GM12878 (cell line): Measurements from ENCODE around the gene MMD2. TPM values are rescaled to one million over a fixed set of nuclear protein-coding genes. Genes with fewer than 3 reads are reported as not detected.

Experiments used
- ATAC-seq: fragments of 200-7000 bp; cut with Tn5 transposase; 3 replicates; pipeline ENCODE4 v1.9.1; 2020; ENCODE audit warnings: mild to moderate bottlenecking, moderate library complexity
- BruUV-seq: library from RNA; stranded (reverse); fragments of 400-500 nt; replicated peaks from 2 replicates; lab custom pipeline; 2021; lab: Mats Ljungman, UMichigan
- CTCF ChIA-PET: fragments of 300-600 bp; sonication (Branson Sonifier 250); formaldehyde crosslinking; extraction: SDS; loops from one replicate; lab custom pipeline; 2021; ENCODE audit warnings: inconsistent platforms; lab: Yijun Ruan, JAX
- POLR2A ChIA-PET: fragments of 350-600 bp; formaldehyde crosslinking; extraction: SDS; loops from one replicate; lab custom pipeline; 2021; ENCODE audit warnings: inconsistent platforms; lab: Charles Lee
- RAD21 ChIA-PET: fragments of 300-600 bp; sonication (Branson Sonifier 250); formaldehyde crosslinking; loops from one replicate; lab custom pipeline; 2023; ENCODE audit warnings: antibody characterized with exemption; ENCODE audit not compliant: unreplicated experiment; lab: Charles Lee
- SMC1A ChIA-PET: fragments of 300-600 bp; sonication (Branson Sonifier 250); formaldehyde crosslinking; loops from one replicate; lab custom pipeline; 2023; ENCODE audit not compliant: unreplicated experiment, uncharacterized antibody; lab: Charles Lee
- DNase-seq: peaks from one replicate; pipeline ENCODE4 v3.0.0-alpha.2; 2011; ENCODE audit warnings: low read depth, low spot score
- FAIRE-seq: peaks from 3 replicates; lab custom pipeline; 2011; peaks lifted over from hg19 to GRCh38; lab: Jason Lieb, UNC
- H2AFZ ChIP-seq: 2 replicates; pipeline ENCODE4 v1.6.0; 2011; ENCODE audit warnings: low read depth, low read length, control low read depth; ENCODE audit not compliant: control insufficient read depth
- H3K27ac ChIP-seq: 2 replicates; pipeline ENCODE4 v1.5.1; 2011; ENCODE audit warnings: control low read depth; ENCODE audit not compliant: control insufficient read depth, insufficient read depth
- H3K27me3 ChIP-seq, 2 experiments: replicated peaks in 1 of 2; 2 replicates each; pipeline versions ENCODE4 v1.6.0 to v1.6.1; 2011; ENCODE audit warnings: low read length in 1 of 2; ENCODE audit not compliant: control insufficient read depth in 2 of 2, insufficient read depth in 2 of 2
- H3K36me3 ChIP-seq, 2 experiments: 2 replicates each; pipeline ENCODE4 v1.5.1; 2011; ENCODE audit warnings: low read length in 1 of 2; ENCODE audit not compliant: control insufficient read depth in 2 of 2, insufficient read depth in 2 of 2
- H3K4me1 ChIP-seq: 2 replicates; pipeline ENCODE4 v1.6.1; 2011; ENCODE audit warnings: mild to moderate bottlenecking, low read length, moderate library complexity, mixed read lengths; ENCODE audit not compliant: control insufficient read depth, insufficient read depth
- H3K4me2 ChIP-seq: 2 replicates; pipeline ENCODE4 v1.6.0; 2011; ENCODE audit warnings: control low read depth; ENCODE audit not compliant: control insufficient read depth, insufficient read depth
- H3K4me3 ChIP-seq: fragments of 200-600 bp; sonication (generic); 2 replicates; pipeline ENCODE4 v1.5.1; 2016
- H3K79me2 ChIP-seq: 2 replicates; pipeline ENCODE4 v1.6.0; 2011; ENCODE audit warnings: low read length; ENCODE audit not compliant: control insufficient read depth, insufficient read depth
- H3K9ac ChIP-seq: 2 replicates; pipeline ENCODE4 v1.8.0; 2011; ENCODE audit warnings: low read length, control low read depth, mixed read lengths; ENCODE audit not compliant: control insufficient read depth, insufficient read depth
- H3K9me3 ChIP-seq: replicated peaks from 3 replicates; pipeline ENCODE4 v1.5.1; 2011; ENCODE audit warnings: mild to moderate bottlenecking, low read length; ENCODE audit not compliant: control insufficient read depth, insufficient read depth
- H4K20me1 ChIP-seq: 2 replicates; pipeline ENCODE4 v1.6.0; 2011; ENCODE audit not compliant: control insufficient read depth, insufficient read depth
- CREB1 ChIP-seq: IDR thresholded peaks from 2 replicates; pipeline ENCODE4 v1.6.1; 2012; ENCODE audit warnings: low read depth, mild to moderate bottlenecking, inconsistent platforms
- HCFC1 ChIP-seq: fragments of 150-350 bp; IDR thresholded peaks from 2 replicates; pipeline ENCODE4 v1.6.1; 2014; ENCODE audit warnings: low read length
- IKZF2 ChIP-seq, 2 experiments: fragments of 450-650 bp; IDR thresholded peaks; 2 replicates each; pipeline ENCODE4 v1.6.1; 2017; ENCODE audit warnings: mild to moderate bottlenecking in 2 of 2, moderate library complexity in 2 of 2
- SRF ChIP-seq, 2 experiments: IDR thresholded peaks; 2 replicates each; pipeline ENCODE4 v1.6.1; 2011; ENCODE audit warnings: low read depth in 2 of 2, low read length in 2 of 2, mild to moderate bottlenecking in 1 of 2, moderate library complexity in 1 of 2
- WGBS: methylation state at CpG from one replicate; pipeline ENCODE4 v1.1.6; 2016; ENCODE audit warnings: low lambda C conversion rate; ENCODE audit not compliant: insufficient replicate concordance, insufficient coverage; ENCODE audit errors: missing lambda C conversion rate; 5-methylcytosine and 5-hydroxymethylcytosine counted together
- in situ Hi-C: fragments of 300-500 bp; cut with MboI; formaldehyde crosslinking; loops from 9 replicates; pipeline ENCODE4 v1.14.3; 2018; ENCODE audit warnings: mixed read lengths
- intact Hi-C: fragments of 100-400 bp; cut with micrococcal nuclease; formaldehyde crosslinking; loops from one replicate; pipeline ENCODE4 v1.14.2; 2022; ENCODE audit not compliant: unreplicated experiment
- polyA plus RNA-seq, 11 experiments: library from polyadenylated mRNA; depleted of rRNA in 4 of 11; unstranded in 6 of 11; stranded (reverse) in 5 of 11; fragments of >200 nt; fragmentation: Nextera tagmentation in 4 of 11; fragmentation: Illumina TruSeq in 1 of 11; extraction: Ambion mirVana in 4 of 11; extraction: Trizol in 1 of 11; gene quantifications; 1 replicate in 1 of 11; 2 replicates in 10 of 11; pipeline versions ENCODE4 v1.2.1 to v1.2.3, GENCODE V29; 2011 to 2016; ENCODE audit warnings: inconsistent platforms in 2 of 11, missing spikeins in 2 of 11, low read depth in 1 of 11
- total RNA-seq, 4 experiments: library from RNA; depleted of rRNA in 3 of 4; stranded (reverse); fragments of >200 nt in 3 of 4; fragmentation: Illumina TruSeq in 1 of 4; extraction: Trizol in 1 of 4; gene quantifications; 2 replicates each; pipeline versions ENCODE4 v1.2.1 to v1.2.3, GENCODE V29; 2013 to 2021
- TF ChIP-seq, protein P1 (sequence below): fragments of 450-650 bp; IDR thresholded peaks from 2 replicates; pipeline ENCODE4 v1.6.1; 2017; ENCODE audit warnings: mild to moderate bottlenecking, low read depth, inconsistent platforms; ENCODE audit not compliant: poor library complexity, severe bottlenecking
- TF ChIP-seq, protein P2 (sequence below): fragments of 450-650 bp; IDR thresholded peaks from 2 replicates; pipeline ENCODE4 v1.6.1; 2017; ENCODE audit warnings: antibody characterized with exemption, mild to moderate bottlenecking, moderate library complexity

The MMD2 gene
- total and polyA plus RNA-seq, 10 of the 15 experiments (the other 5 are each of a cell fraction or from before 2014, with no cell fraction given) = not detected

DNA sequence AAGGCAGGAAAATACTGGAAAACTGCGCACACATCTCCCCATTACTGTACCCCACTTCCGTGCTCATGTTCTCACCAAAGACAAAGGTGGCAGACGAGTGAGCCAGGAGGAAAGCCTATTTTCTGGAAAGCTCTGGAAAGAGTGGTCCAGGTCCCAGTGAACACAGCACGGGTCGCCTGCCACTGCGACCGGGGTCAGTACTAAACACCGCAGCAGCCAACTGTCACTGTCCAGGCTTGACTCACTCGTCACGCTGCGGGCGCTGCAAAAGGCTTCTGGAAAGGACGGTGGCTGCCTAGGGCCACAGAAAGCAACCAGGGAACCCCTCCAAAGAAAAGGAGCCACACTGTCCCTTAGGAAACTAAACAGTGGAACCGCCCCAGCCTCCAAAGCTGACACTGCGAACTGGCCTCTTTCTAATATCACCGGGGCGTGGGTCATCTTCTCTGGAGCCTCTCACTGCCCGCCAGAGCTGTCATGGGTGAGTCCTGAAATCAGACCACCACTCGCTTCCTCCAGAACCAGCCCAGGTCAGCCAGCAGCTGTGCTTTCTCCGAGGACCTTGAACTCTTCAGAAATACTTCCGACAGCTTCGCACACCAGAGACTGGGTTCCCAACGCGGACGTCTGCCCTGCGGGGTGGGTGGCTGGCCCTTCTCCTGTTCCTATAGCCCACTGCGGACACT is 79.4 kb downstream of the MMD2 start (continued):
- TF ChIP-seq, protein P1, sequence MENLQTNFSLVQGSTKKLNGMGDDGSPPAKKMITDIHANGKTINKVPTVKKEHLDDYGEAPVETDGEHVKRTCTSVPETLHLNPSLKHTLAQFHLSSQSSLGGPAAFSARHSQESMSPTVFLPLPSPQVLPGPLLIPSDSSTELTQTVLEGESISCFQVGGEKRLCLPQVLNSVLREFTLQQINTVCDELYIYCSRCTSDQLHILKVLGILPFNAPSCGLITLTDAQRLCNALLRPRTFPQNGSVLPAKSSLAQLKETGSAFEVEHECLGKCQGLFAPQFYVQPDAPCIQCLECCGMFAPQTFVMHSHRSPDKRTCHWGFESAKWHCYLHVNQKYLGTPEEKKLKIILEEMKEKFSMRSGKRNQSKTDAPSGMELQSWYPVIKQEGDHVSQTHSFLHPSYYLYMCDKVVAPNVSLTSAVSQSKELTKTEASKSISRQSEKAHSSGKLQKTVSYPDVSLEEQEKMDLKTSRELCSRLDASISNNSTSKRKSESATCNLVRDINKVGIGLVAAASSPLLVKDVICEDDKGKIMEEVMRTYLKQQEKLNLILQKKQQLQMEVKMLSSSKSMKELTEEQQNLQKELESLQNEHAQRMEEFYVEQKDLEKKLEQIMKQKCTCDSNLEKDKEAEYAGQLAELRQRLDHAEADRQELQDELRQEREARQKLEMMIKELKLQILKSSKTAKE = no peak
- TF ChIP-seq SRF (IDR thresholded peaks at IDR 0.05; ENCODE audit: low read depth in 2 of 2, low read length in 2 of 2) (no peak), HCFC1 (no peak), CREB1 (no peak), IKZF2 (IDR thresholded peaks at IDR 0.05) (no peak)
- TF ChIP-seq, all 136 proteins: peak for 0

DNA sequence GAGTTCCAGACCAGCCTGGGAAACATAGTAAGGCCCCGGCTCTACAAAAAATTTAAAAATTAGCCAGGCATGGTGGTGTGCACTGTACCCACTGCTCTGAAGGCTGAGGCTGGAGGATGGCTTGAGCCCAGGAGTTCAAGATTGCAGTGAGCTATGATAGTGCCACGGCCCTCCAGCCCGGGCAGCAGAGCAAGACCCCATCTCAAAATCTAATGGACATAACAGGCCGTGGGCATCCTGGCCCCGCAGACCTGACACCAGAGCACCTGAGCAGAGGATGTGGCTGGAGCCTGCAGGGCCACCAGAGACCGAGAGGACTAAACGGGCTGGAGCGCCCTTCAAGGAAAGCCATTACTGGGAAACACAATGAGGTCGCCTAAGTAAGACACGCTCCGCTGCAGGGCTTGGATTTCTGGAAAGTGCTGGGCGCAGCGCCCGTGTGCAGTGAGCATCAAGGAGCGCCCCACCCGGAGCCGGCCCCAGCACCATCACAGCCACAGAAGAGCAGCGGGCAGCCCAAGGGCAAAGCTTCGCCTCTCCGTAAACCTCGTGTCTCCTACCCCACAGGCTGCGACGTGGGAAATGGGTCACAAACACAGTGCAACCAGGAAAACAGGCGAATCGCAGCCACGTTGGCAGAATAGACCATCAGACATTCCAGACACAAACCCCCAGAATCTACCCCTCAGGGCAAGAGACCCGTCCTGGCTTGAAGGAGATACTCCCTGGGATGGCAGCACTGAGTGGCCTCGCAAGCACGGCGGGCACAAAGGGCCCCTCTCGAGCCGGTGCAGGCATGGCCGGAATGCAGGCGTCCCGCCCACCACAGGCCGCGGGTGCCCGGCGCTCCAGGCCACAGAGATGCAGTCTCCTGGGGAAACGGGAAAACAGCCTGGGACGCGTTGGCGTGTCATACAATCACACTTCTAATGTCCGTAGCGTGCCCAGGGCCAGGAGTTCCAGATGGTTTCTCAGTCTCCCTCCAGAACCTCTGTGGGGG is 80.4 kb downstream of the MMD2 start:
- H3K36me3 ChIP-seq = no peaks in the 10 kb centered on the region
- no peak overlapping the region for H3K27ac ChIP-seq
- H4K20me1 ChIP-seq = no peaks in the 10 kb centered on the region
- BruUV-seq = no TSS peak
- in situ Hi-C loops (no loop called here), intact Hi-C loops (no loop called here)
- peaks cover 3% of the 10 kb centered on the region in 2 experiments; a peak in 3 of 4 replicates for H3K27me3 ChIP-seq
- H3K4me3 ChIP-seq = no peak overlapping the region
- H3K9me3 ChIP-seq = no peaks in the 10 kb centered on the region
- H3K4me1 ChIP-seq = no peaks in the 10 kb centered on the region
- no peak for ATAC-seq
- no peak overlapping the region for H2AFZ ChIP-seq
- DNase-seq = no peak
- RAD21 ChIA-PET = no interaction called here
- no peak for FAIRE-seq
- SMC1A ChIA-PET = no interaction called here
- no peak overlapping the region for H3K4me2 ChIP-seq
- CTCF ChIA-PET = interaction anchor here (0.5 kb wide), 1 partner anchor 267 kb away, joined by 3 read pairs; no protein-coding TSS in a partner anchor
- 55% methylated on average over 34 of the region's 45 CpGs for WGBS
- TF ChIP-seq, protein P2, sequence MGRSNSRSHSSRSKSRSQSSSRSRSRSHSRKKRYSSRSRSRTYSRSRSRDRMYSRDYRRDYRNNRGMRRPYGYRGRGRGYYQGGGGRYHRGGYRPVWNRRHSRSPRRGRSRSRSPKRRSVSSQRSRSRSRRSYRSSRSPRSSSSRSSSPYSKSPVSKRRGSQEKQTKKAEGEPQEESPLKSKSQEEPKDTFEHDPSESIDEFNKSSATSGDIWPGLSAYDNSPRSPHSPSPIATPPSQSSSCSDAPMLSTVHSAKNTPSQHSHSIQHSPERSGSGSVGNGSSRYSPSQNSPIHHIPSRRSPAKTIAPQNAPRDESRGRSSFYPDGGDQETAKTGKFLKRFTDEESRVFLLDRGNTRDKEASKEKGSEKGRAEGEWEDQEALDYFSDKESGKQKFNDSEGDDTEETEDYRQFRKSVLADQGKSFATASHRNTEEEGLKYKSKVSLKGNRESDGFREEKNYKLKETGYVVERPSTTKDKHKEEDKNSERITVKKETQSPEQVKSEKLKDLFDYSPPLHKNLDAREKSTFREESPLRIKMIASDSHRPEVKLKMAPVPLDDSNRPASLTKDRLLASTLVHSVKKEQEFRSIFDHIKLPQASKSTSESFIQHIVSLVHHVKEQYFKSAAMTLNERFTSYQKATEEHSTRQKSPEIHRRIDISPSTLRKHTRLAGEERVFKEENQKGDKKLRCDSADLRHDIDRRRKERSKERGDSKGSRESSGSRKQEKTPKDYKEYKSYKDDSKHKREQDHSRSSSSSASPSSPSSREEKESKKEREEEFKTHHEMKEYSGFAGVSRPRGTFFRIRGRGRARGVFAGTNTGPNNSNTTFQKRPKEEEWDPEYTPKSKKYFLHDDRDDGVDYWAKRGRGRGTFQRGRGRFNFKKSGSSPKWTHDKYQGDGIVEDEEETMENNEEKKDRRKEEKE = no peak
- no peaks in the 10 kb centered on the region for H3K79me2 ChIP-seq
- POLR2A ChIA-PET = no interaction called here
- H3K9ac ChIP-seq = no peak overlapping the region
